GM18907 (cell line): Measurements from ENCODE around the gene TMA7.
"Not testable (repeated sequence)": the region's sequence is repeated elsewhere in the genome, so short reads cannot be mapped to it uniquely, and the experiment has no call there.

Experiments used
- ATAC-seq: cut with Tn5 transposase; IDR thresholded peaks from one replicate; pipeline ENCODE4 v1.9.1; 2021; ENCODE audit warnings: mild to moderate bottlenecking, moderate library complexity; ENCODE audit not compliant: unreplicated experiment

The TMA7 gene

DNA sequence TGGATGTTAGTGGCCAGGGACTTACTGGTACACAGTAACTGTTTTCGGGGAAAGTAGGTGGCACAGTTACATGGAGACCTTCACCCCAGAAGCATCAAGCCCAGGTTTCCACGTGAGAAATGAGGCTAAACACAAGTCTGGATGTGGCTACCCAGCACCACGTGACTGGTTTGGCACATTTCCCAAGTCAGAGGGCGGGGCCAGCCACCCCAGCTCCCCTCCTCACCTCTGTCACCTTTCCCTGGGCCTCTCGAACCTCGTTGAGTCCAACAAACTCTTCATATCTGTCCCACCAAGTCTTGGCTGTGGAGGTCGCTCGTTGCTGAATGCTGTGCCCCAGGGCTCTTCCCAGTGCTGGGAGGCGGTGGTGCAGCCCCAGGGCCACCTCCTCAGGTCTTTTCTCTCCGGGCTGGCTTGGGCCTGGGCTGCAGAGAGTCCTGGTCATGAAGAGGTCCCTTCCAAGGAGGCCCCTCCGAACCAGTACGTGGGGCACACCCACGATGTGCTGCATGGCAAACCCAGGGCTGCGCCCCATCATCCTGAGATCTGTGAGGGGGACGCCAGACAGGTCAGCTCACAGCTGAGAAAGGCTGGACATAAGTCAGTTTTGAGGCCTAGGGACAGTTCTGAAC, 5.3 kb upstream of the TMA7 start:
- no peak for ATAC-seq

DNA sequence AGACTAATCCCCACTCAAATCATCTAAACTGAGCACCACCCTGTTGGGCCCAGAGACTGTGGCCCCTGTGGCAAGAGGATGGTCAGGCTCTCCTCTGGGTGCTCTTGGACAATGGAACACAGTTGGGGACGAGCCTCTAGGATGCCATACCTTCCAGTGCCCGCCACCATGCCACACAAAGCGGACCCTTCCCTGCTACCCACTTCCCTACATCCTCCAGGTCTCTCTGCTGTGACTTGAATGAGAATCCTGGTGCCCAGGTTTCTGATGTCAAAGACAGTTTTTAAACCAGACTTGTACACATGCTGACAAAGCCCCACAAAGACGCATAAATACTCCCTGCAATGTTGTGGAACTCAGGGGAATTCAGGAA, 4.8 kb upstream of the TMA7 start:
- ATAC-seq = no peak

DNA sequence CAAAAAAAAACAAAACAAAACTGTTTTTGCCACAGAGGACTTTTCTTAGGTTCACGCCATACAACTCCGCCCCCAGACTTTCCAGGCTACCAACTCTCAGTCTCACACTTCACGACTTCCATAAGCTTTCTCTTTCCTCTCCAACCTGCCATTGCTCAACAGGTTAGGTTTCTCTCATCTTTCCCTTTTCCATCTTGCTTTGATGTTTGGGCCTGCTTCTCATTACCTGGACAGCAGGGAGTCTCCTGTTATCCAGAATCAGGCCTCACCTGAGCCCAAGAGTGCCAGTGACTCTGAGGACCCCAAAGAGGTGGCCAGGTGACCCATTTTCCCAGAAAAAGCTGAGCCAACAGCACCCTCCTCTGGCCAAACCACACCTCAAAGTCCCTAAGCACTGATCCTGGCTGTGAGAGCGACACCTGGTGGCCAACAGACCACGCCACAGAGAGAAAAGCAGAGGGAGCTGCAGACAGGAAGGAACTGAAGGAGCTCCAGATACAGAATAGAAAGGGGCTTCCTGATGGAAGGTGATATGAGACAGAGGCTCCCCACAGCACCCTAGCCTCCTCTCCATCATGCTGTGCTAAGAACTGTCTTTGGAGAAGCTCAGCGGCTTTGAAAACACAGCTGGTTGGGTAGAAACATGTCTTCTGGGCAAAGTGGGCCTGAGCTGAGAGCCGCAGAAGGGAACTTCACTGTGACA, 4.1 kb upstream of the TMA7 start:
- peak; percentile 35 for ATAC-seq

DNA sequence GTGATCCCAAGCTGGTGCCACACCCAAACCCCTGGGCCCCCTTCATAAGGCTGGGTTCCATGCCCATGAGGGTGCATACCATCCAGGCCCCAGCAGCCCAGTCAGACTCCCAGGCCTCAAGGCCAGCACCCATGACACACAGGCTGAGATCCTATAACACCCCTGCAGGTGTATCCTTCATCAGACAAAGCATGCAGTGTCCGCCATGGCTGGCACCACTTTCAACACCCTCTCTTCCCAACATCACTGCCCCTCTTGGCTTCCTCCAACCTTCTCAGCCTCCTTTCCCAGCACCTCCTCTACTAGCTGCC, 3.6 kb upstream of the TMA7 start:
- ATAC-seq = no peak

DNA sequence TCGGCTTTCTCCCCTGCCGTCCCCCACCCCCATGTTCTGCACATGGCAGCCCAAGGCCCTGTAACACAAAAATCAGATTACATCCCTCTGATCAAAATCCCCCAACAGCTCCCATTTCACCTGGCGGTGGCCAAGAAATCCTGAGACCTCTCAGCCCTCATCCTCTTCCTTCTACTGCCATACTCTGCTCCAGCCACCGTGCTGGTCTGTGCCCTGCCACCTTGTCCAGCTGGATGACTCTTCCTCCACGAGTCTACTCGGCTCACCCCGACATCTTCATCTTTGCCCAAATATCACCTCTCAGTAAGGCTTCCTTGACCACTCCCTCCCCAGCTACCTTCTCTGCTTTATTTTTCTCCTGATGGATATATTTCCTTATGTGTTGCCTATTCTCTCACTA, 3.2 kb upstream of the TMA7 start:
- no peak for ATAC-seq

DNA sequence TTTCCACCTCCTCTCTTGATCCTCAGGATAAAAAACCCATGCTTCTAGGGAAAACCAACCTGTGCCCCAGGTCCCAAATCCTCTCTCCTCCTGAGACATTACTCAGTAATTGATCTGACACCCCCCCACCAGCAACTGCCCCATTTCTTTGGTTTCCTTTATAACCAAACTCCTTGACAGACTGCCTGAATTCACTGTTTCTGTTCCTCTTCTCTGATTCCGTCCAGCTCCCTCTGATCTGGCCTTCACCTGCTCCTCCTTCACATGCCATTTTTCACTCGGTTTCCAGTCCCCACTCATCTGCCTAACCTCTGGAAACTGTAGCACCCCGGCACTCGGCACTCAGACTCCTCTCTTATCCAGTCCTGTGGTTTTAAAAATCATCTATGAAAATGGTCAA, 2.2 kb upstream of the TMA7 start:
- ATAC-seq = no peak

DNA sequence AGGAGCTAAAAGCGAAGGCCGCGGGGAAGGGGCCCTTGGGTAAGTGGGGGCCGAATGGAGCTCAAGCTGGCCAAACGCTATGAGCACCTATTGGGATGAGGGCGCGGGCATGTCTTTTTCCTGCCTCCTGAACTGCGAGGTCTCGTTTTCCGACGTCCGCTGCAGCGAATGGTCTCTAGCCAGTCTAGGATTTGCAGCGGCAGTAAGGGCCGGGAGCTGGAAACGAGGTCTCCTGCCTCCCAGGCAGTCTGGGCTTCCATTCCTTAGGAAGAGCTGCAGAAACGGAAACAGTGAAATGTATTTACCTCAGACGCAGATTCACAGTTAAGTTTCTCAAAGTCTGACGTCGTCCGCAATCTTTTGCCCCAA, 517 bp downstream of the TMA7 start:
- peak; percentile 6 for ATAC-seq

DNA sequence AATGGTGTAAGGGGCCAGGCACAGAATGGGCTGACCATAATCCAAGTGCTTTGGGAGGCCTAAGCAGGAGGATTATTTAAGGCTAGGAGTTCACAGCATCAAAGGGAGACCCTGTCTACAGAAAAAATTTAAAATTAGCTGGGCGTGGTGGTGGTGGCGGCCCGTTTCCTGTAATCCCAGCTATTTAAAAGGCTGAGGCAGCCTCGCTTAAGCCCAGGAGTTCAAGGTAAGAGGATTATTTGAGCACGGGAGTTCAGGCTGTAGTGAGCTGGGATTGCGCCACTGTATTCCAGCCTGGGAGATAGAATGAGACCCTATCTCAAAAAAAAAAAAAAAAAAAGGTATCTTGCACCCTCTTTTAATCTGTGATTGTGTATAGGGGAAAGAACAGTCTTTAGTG, 1.9 kb downstream of the TMA7 start:
- no peak for ATAC-seq

DNA sequence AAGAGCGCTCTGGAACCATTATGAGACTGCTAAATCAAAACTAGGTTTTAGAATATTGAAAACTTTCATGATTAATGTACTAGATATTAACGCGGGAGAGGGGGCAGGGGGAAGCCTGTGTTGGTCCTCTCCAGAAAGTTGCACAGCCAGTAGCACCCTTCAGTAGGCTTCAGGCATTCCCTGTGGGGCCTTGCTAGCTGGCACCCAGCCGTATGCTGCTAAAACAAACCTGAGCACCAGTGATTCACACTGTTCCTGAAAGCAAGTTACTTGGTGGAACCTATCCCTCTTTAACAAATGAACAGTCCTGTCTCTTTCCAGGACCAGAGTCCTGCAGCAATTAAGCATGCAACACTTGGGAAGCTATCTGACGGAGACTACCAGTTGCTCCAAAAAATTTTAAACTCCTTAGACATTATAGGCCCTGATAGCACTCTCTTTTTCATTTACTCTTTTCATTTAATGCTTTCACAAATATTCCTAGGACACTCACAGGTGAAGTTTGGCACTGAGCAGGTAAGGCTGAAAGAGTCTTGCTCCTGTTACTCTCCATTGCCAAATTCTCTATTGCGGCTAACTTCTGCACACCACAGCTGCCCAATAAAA, 5.3 kb downstream of the TMA7 start:
- ATAC-seq = no peak

DNA sequence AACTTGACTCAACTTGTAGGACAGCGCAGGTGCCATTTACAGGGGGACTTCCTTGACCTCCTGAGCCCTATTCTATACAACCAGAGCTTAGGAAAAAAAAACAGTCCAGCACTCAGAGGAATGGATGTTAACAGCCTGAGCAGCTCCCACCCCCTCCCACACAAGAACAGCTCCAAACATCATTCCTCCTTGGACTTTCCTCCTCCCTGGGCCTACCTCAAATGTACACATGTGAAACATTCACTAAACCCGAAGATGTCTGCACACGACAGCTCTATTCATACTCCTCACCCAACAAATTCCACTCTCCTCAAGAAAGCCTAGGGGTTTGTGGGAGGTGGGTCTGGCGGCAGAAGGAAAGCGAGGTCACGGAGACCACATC, 6.0 kb downstream of the TMA7 start:
- ATAC-seq = no peak

DNA sequence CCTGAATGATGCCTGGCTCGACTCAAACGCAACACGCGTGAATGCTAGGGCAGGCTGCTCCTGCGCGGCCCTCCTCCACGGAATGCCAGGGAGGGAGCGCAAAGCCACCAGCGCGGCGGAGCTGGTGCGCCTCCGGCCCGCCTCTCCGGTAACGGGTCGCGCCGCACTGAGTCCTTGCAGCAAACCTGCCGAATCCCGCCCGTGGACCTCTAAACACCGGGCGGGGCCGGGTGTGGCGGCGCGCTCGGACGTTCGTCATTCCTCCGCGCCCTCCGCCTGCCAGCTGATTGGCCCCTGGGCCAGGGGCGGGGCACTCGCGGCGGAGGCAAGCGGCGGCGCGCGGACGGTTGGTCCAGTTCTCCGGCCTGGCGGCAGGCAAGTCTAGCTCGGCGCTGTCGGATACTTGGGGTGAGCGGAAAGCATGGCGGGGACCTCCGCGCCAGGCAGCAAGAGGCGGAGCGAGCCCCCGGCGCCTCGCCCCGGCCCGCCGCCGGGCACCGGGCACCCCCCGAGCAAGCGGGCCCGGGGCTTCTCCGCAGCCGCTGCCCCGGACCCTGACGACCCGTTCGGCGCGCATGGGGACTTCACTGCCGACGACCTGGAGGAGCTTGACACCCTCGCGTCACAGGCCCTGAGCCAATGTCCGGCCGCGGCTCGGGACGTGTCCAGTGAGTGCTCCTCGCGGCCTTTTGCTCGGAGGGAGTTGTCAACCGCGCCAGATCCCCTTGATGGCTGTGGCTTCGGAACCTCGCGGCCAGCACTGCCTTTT, 6.6 kb downstream of the TMA7 start, which contains the start of gene ATRIP:
Gene ATRIP (plus strand): TSS at position 313 of the 769 bp plus-strand sequence. CDS start 109 bp downstream, at position 422.
- ATAC-seq = peak; percentile 87

DNA sequence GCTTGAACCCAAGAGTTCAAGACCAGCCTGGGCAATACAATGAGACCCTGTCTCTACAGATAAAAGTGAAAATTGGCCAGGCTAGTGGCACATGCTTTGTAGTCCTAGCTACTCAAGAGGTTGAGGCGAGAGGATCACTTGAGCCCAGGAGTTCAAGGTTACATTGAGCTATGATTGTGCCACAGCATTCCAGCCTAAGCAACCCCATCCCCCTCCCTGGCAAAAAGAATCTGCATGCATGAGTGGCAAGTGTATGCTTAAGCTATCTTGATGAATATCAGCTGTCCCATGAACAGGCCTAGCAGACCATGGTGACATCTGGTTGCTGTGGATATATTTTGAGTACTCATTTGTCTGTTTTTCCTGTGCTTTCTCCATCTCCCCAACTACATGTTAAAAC, 11.2 kb downstream of the TMA7 start:
- ATAC-seq = no peak

DNA sequence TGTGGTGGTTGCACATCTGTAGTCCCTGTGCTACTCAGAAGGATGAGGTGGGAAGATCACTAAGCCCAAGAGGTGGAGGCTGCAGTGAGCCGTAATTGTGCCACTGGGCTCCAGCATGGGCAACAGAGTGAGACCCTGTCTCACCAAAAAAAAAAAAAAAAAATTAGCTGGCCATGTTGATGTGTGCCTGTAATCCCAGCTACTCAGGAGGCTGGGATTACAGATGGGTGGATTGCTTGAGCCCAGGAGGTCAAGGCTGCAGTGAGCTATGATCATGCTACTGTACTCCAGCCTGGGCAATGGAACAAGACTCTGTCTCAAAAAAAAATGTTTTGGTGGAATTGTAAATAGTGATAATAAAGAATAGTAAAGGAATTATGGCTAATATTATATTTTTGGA, 16.4 kb downstream of the TMA7 start:
- ATAC-seq = no peak

DNA sequence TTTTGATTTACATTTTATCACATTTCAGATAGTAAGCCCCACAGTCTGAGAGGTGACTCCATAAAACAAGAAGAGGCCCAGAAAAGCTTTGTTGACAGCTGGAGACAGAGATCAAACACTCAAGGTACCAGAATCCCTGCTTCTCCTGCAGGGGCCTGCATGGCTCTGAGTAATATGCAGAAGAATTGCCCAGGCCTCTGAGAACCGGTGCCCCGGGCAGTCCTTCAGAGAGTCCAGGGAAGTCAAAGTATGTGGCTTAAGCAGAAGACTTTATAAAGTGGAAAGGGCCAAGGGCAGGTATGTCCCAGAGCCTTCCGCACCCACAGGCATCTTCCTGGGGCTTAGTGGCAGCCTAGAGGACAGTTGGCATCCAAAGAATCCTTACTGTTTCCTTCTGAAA, 19.3 kb downstream of the TMA7 start:
- ATAC-seq = no peak

DNA sequence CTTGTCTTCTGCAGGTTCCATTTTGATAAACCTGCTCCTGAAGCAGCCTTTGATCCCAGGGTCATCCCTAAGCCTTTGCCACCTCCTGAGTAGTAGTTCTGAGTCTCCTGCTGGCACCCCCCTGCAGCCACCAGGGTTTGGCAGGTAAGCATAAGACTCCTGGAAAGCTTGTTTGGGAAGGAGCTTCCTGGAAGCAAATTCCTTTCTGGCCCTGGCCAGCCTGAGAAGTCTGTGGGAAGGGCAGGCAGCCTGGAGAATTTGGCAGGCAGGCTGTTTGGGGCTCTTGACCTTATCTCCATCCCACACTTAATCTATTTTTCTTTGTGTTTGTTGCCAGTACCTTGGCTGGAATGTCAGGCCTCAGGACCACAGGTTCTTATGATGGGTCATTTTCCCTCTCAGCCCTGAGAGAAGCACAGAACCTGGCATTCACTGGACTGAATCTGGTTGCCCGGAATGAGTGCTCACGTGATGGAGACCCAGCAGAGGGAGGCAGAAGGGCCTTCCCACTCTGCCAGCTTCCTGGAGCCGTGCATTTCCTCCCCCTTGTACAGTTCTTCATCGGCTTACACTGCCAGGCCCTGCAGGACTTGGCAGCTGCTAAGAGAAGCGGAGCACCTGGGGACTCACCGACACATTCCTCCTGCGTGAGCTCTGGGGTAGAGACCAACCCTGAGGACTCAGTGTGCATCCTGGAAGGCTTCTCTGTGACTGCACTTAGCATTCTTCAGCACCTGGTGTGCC, 19.9 kb downstream of the TMA7 start:
- no peak for ATAC-seq

DNA sequence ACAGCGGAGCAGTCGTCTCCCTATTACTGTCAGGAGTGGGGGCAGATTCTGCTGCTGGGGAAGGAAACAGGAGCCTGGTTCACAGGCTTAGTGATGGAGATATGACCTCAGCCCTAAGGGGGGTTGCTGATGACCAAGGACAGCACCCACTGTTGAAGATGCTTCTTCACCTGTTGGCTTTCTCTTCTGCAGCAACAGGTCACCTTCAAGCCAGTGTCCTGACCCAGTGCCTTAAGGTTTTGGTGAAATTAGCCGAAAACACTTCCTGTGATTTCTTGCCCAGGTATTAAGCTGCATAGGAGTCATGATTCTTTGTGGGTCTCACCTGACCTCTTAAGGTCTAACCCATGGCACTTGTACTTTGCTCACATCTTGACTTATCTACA, 20.5 kb downstream of the TMA7 start:
- ATAC-seq = no peak

DNA sequence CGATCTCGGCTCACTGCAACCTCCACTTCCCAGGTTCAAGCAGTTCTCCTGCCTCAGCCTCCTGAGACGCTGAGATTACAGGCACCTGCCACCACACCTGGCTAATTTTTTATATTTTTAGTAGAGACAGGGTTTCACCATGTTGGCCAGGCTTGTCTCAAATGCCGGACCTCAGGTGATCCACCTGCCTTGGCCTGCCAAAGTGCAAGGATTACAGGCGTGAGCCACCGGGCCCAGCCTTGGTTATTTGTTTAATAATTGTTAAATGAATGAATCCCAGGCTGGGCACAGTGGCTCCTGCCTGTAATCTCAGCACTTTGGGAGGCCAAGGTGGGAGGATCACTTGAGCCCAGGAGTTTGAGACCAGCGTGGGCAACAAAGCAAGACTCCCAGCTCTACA, 21.7 kb downstream of the TMA7 start:
- ATAC-seq = not testable (repeated sequence)

DNA sequence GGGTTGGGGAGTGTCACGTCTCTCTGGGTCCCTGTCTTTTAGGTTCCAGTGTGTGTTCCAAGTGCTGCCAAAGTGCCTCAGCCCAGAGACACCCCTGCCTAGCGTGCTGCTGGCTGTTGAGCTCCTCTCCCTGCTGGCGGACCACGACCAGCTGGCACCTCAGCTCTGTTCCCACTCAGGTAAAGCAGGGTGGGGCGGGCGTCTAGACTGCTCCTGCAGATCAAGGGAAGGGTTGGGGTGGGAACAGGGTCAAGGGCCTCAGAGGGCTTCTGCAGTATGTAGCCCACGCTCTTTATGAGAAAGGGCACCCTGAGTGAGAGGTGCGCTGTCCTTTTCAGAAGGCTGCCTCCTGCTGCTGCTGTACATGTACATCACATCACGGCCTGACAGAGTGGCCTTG, 23.6 kb downstream of the TMA7 start:
- ATAC-seq = no peak

DNA sequence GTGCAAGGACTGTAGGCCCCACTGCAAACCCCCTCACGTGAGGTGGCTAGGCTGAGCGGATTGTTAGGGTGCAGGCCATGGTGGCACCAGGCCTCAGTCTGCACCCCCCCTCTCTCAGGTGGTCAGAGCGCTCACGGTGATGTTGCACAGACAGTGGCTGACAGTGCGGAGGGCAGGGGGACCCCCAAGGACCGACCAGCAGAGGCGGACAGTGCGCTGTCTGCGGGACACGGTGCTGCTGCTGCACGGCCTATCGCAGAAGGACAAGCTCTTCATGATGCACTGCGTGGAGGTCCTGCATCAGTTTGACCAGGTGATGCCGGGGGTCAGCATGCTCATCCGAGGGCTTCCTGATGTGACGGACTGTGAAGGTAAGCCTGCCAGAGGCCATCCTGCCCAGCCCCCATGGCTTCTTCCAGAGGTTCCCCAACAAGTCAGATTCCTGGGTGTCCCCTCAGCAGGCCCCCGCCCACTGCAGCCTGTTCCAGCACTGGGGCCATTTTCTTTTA, 24.7 kb downstream of the TMA7 start:
- ATAC-seq = no peak

DNA sequence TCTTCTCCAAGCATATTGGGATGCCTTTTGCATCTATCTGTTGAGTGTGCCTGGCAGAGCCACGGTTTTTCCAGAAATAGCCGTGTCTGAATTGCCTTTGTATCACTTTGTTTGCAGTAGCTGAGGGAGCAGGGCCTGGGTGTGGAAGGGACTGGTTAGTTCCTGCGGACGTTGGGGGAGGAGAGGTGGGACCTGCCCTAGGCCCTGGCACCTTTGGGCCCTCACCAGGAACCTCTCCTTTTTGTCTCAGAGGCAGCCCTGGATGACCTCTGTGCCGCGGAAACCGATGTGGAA, 25.1 kb downstream of the TMA7 start:
- no peak for ATAC-seq
